ENCODE results near the gene PLEKHA4. TPM values are rescaled to one million over a fixed set of nuclear protein-coding genes. Genes with fewer than 3 reads are reported as not detected.
A peak's percentile ranks its signal among the peaks of the same experiment; 100 is the strongest.

Gene PLEKHA4
- total RNA-seq, 1 experiment from 2014 or later, result 4.2 TPM

DNA sequence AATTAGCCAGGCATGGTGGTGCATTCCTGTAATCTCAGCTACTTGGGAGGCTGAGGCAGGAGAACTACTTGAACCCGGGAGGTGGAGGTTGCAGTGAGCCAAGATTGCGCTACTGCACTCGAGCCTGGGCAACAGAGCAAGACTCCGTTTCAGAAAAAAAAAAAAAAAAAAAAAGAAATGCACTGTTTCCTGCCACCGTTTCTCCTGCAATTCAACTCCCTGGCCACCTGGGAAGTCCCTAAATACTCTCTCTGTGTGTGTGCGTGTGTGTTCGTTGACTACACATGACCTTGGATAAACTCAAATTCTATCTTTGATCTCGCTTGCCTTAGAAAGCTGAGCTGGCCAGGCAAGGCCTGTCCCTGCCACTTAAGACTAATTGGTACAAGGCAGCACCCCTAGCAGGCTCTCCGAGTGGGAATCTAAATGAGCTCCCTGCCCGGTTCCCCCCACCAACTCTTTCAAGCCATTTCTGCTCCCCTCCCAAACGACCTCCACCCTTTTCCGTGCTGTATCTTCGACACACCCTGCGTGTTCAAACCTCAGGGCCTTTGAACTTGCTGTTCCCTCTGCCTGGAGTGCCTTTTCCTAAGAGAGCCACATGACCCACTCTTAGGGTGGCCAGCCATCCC is 52.4 kb downstream of the PLEKHA4 start:
- DNase-seq (ENCODE audit: low read depth, low spot score) (no peak), ATAC-seq (peak; percentile 43; the same call in 1 of the 2 replicates)
- CTCF ChIA-PET, result no interaction called here
- Histone ChIP-seq H3K9me3 (ENCODE audit: control insufficient read depth, insufficient read depth, low read depth, low read length) (no peaks in the 10 kb centered on the region), H3K27me3 (ENCODE audit: control insufficient read depth, insufficient read depth, low read length) (no peaks in the 10 kb centered on the region), H3K36me3 (ENCODE audit: control insufficient read depth, insufficient read depth, low read length) (no peaks in the 10 kb centered on the region; the same call in 1 of the 2 replicates), H3K27ac (ENCODE audit: low read length) (no peak overlapping the region), H3K4me1 (ENCODE audit: control insufficient read depth, insufficient read depth, low read length) (no peaks in the 10 kb centered on the region; the same call in 1 of the 2 replicates), H3K4me3 (ENCODE audit: low read depth in 2 of 2, low read length in 2 of 2) (no peak overlapping the region)
- intact Hi-C loops (cut with micrococcal nuclease; ENCODE audit: unreplicated experiment), result no loop called here
- BruUV-seq (replicated peaks), result no TSS peak
- in situ Hi-C loops (cut with HindIII; ENCODE audit: low pct_unique_long_range_greater_than_20kb, low sequenced_read_pairs), result no loop called here
- POLR2A ChIA-PET, result interaction anchor here (0.9 to 1.4 kb wide), 2 partner anchors 9 to 197 kb away, joined by 4 to 14 read pairs; partner anchors contain the start of gene SPHK2
- TF ChIP-seq POLR2AphosphoS5 (IDR thresholded peaks at IDR 0.05; ENCODE audit: low read depth, low read length), result no peak
- no peak for TF ChIP-seq REST (IDR thresholded peaks at IDR 0.05; ENCODE audit: insufficient read depth in 1 of 2, low read depth in 2 of 2, low read length in 1 of 2)
- TF ChIP-seq SIN3A (IDR thresholded peaks at IDR 0.05; ENCODE audit: borderline replicate concordance, insufficient read depth, low read depth, low read length), result no peak
- TF ChIP-seq, protein P1, sequence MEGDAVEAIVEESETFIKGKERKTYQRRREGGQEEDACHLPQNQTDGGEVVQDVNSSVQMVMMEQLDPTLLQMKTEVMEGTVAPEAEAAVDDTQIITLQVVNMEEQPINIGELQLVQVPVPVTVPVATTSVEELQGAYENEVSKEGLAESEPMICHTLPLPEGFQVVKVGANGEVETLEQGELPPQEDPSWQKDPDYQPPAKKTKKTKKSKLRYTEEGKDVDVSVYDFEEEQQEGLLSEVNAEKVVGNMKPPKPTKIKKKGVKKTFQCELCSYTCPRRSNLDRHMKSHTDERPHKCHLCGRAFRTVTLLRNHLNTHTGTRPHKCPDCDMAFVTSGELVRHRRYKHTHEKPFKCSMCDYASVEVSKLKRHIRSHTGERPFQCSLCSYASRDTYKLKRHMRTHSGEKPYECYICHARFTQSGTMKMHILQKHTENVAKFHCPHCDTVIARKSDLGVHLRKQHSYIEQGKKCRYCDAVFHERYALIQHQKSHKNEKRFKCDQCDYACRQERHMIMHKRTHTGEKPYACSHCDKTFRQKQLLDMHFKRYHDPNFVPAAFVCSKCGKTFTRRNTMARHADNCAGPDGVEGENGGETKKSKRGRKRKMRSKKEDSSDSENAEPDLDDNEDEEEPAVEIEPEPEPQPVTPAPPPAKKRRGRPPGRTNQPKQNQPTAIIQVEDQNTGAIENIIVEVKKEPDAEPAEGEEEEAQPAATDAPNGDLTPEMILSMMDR (IDR thresholded peaks at IDR 0.05), result no peak
- no peak for TF ChIP-seq TCF7L2 (IDR thresholded peaks at IDR 0.05; ENCODE audit: low read depth, low read length)

GRCh38 chr19:48814895-48815294 is 53.5 kb downstream of the PLEKHA4 start:
- POLR2A ChIA-PET, result no interaction called here
- no peaks in the 10 kb centered on the region for H3K9me3 ChIP-seq (ENCODE audit: control insufficient read depth, insufficient read depth, low read depth, low read length)
- intact Hi-C loops (cut with micrococcal nuclease; ENCODE audit: unreplicated experiment) (no loop called here), in situ Hi-C loops (cut with HindIII; ENCODE audit: low pct_unique_long_range_greater_than_20kb, low sequenced_read_pairs) (no loop called here)
- no peak overlapping the region for H3K4me3 ChIP-seq (ENCODE audit: low read depth in 2 of 2, low read length in 2 of 2)
- H3K27ac ChIP-seq (ENCODE audit: low read length), result no peak overlapping the region
- CTCF ChIA-PET, result interaction anchor here (0.7 kb wide), 1 partner anchor 28 kb away, joined by 4 read pairs; no protein-coding TSS in a partner anchor
- no peak for TF ChIP-seq POLR2AphosphoS5 (IDR thresholded peaks at IDR 0.05; ENCODE audit: low read depth, low read length)
- TF ChIP-seq TCF7L2 (IDR thresholded peaks at IDR 0.05; ENCODE audit: low read depth, low read length), result no peak
- TF ChIP-seq, protein P1 (IDR thresholded peaks at IDR 0.05), result no peak
- TF ChIP-seq SIN3A (IDR thresholded peaks at IDR 0.05; ENCODE audit: borderline replicate concordance, insufficient read depth, low read depth, low read length), result no peak
- no peak for TF ChIP-seq REST (IDR thresholded peaks at IDR 0.05; ENCODE audit: insufficient read depth in 1 of 2, low read depth in 2 of 2, low read length in 1 of 2)
- no peaks in the 10 kb centered on the region; the same call in 1 of the 2 replicates for H3K4me1 ChIP-seq (ENCODE audit: control insufficient read depth, insufficient read depth, low read length)
- no TSS peak for BruUV-seq (replicated peaks)
- DNase-seq (ENCODE audit: low read depth, low spot score) (no peak), ATAC-seq (no peak)
- H3K36me3 ChIP-seq (ENCODE audit: control insufficient read depth, insufficient read depth, low read length), result peaks cover 2% of the 10 kb centered on the region; the same call in 1 of the 2 replicates
- no peaks in the 10 kb centered on the region for H3K27me3 ChIP-seq (ENCODE audit: control insufficient read depth, insufficient read depth, low read length)
